KBM-7 (cell line): ENCODE measurements around the gene MCM8.
"Not testable (repeated sequence)": the region's sequence is repeated elsewhere in the genome, so short reads cannot be mapped to it uniquely, and the experiment has no call there.

Experiments
- DNase-seq: peaks from one replicate; pipeline ENCODE4 v3.0.0-alpha.2; 2015
- in situ Hi-C: fragments of 300-500 bp; cut with MboI; formaldehyde crosslinking; loops from 2 replicates; pipeline ENCODE4 v1.14.3; 2020; ENCODE audit warnings: low sequenced_read_pairs, low pct_unique_long_range_greater_than_20kb, mixed read lengths

The MCM8 gene

DNA sequence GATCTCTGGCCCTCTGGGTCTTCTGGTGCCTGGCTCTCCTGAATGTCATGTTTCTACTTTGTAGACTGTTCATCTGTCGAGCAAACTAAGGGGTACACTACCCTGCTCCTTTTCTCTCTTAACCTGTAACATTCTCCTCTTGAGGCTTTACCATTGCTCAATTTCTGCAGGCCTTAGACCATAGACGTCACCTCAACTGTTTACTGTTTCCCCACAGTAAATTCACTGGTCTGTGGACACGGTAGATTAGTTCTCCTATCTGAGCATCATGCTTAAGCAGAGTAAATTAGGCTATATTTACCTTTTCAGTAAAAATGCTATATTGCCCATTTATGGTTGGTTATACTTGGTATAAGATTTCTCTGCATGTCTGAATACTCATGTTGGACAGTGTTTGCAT, 40.5 kb downstream of the MCM8 start:
- DNase-seq, result no peak
- in situ Hi-C loops, result no loop called here

GRCh38 chr20:5991623-5992441, 41.4 kb downstream of the MCM8 start:
- DNase-seq, result no peak
- in situ Hi-C loops, result no loop called here

GRCh38 chr20:5996765-5997164, 46.3 kb downstream of the MCM8 start:
- DNase-seq, result peak; percentile 44
- in situ Hi-C loops, result no loop called here

GRCh38 chr20:5999783-6000182, 49.3 kb downstream of the MCM8 start:
- no peak for DNase-seq
- in situ Hi-C loops, result no loop called here

- DNase-seq, result no peak
- in situ Hi-C loops, result no loop called here
These were observed 50.4 kb downstream of the MCM8 start for GRCh38 chr20:6000871-6001270.

DNA sequence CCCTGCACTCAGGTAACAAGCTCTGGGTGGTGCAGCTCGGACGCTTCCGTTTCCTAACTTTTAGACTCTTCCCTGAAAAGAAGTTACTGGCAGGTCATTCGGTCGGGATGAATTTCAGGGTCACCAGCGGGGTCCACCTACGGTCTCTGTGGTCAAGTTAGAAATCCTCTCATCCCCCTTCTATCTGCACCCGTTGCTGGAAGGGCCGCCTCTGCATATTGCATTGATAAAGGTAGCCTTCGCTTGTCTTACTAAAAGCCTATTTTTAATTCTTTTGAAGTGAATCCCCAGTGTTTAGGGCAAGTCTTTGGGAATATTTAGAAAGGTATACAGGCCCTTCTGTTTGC, 56.1 kb downstream of the MCM8 start:
- in situ Hi-C loops, result no loop called here

GRCh38 chr20:6007094-6007528, 56.7 kb downstream of the MCM8 start:
- DNase-seq, result peak; percentile 21
- in situ Hi-C loops, result no loop called here

More for the DNA sequence above, 56.1 kb downstream of the MCM8 start:
- DNase-seq, result peak; percentile 18

DNA sequence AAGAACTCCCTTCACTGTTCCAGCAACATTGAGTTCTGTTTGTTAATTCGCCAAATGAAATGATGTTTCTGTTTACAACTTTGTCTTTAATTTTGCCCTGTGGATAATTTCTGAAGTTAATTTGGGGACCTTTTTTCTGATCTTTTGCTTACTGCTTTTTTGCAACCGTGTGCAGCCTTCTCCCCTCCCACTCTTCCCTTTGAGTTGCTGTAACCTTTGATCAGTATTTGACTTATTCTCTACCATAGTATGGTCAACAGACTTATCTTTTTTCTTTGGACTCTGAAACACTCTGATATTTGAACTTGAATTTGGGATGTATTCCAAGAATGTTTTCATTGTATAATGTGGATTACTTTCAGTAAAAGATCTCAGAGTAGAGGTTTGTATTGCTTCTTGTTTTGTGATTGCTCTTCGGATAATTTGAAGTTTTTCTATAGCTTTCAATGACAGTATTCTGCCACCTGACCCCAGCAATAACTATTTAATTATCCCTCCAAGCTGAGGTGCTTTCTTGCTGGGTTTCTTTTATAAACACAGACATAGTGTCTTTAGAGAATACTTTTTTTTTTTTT, 57.2 kb downstream of the MCM8 start:
- DNase-seq, result no peak
- in situ Hi-C loops, result no loop called here

DNA sequence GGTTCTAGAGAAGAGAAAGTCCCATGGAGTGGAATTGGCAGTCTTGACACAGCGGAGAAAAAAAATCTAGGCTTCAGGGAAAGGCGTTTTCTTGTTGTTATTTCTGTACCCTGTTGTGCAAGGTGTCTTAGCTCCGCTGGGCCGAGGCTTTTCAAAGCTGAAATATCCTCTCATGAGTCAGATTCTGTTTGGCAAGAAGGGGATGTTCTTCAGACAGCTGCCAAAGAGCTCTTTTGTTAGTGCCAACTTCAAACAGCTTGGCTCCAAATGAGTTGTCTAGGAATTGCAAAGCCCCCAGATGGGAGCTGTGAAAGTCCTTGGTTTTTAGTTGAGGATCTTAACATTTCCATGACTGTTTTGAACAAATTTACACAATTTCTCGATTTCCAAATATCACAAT, 57.8 kb downstream of the MCM8 start:
- DNase-seq, result peak; percentile 19
- in situ Hi-C loops, result no loop called here

GRCh38 chr20:6012179-6012578, 61.7 kb downstream of the MCM8 start:
- in situ Hi-C loops, result no loop called here
- DNase-seq, result no peak

DNA sequence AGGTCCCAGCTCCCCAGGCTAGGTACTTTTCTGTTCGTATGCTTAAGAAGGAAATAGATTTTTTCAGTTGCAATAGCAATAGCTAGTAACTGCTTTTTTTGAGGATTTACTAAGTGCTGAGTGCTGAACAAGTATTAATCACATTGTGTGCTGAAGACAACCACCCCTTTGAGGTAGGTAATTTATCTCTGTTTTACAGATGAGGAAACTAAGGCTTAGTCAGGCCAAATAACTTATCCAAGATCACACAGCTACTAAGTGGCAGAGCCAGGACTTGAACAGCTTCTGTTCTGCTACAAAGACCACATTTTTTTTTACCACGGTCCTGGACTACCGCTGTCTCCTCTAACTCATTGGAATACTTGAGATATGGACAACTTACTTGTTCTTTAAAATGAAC, 63.6 kb downstream of the MCM8 start:
- in situ Hi-C loops, result no loop called here
- DNase-seq, result no peak

DNA sequence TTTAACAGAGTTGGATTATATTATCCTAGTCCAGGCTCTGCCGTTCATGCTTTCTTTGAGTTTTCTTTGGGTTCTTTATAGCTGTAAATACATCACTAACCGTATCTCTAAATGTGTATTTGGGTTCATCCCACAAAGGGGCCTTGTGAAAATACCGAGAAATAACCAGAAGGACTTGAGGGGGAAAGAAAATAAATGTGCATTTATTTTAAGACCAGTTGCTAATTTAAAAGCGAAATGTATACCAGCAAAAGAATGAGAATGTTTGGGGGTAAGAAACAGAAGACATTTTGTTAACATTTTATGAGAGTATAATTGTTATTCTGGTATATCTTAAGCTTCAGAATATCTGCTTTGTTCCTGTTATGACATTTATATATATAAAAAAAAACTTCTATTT, 64.5 kb downstream of the MCM8 start:
- no peak for DNase-seq
- in situ Hi-C loops, result no loop called here

DNA sequence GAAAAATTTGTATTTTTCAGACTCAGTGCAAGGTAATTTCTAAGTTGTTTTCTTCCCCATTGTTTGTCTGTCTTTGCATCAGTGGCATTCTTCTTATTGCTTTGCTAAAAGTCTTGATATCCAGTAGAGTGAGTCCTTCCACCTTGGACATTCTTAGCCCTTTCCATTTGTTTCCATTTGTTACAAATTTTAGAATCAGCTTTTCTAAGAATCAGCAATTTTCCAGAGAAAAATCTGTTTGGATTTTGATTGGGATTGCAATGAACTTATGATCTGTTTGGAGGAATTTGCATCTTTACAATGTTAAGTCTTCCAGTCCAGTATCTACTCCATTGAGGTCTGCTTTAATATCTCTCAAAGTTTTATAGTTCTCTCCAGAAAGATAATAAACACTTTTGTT, 67.0 kb downstream of the MCM8 start:
- no peak for DNase-seq
- in situ Hi-C loops, result no loop called here

- in situ Hi-C loops, result no loop called here
- DNase-seq, result no peak
These were observed 67.4 kb downstream of the MCM8 start for GRCh38 chr20:6017880-6018279.

- no peak for DNase-seq
- in situ Hi-C loops, result no loop called here
These were observed 74.3 kb downstream of the MCM8 start for GRCh38 chr20:6024768-6025167.

DNA sequence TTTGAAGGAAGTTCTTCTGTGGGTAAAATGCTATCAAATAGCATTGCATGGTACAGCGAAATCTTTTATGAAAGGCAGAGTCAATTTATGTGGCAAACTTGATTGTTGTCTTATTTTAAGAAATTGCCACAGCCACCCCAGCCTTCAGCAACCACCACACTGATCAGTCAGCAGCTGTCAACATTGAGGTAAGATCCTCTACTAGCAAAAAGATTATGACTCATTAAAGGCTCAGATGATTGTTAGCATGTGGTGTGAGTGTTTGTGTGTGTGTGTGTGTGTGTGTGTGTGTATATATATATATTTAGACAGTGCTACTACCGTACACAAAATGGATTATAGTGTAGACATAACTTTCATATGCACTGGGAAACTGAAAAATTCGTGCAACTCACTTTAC, 75.6 kb downstream of the MCM8 start:
- DNase-seq, result no peak
- in situ Hi-C loops, result no loop called here

- in situ Hi-C loops, result no loop called here
- no peak for DNase-seq
These were observed 78.4 kb downstream of the MCM8 start for GRCh38 chr20:6028818-6029217.

- DNase-seq, result no peak
- in situ Hi-C loops, result no loop called here
These were observed 79.1 kb downstream of the MCM8 start for GRCh38 chr20:6029538-6029937.

- no peak for DNase-seq
- in situ Hi-C loops, result no loop called here
These were observed 80.1 kb downstream of the MCM8 start for GRCh38 chr20:6030453-6031080.

GRCh38 chr20:6032907-6033306, 82.5 kb downstream of the MCM8 start:
- DNase-seq, in situ Hi-C loops: not testable (repeated sequence)
